ENCODE results near the gene CCT5.

DNA sequence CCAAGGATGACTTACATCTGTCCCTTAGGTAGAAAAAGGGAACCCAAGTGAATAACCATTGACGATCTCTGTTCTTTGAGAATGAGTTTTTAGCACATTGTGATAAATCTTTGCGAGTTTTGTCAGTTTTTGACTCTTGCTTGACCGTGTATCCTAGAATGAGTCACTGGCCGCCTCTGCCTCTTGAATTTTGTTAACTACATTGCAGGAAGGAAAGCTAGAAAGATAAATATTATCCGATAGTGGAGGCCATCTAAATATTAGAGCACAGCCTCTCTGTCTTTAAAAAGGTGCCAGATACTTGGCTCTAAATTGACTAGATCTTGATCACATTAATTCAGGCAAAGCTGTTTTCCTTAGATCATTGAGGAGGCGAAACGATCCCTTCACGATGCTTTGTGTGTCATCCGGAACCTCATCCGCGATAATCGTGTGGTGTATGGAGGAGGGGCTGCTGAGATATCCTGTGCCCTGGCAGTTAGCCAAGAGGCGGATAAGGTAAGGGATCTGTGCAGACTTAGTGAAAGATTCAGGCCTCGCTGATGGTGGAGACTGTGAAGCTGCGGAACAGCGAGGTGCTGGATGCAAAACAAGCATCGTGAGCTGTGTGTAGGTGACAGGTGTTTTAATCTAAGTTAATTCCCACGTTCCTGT, 12.2 kb downstream of the CCT5 start:
- TF ChIP-seq POLR2A (IDR thresholded peaks at IDR 0.05), result no peak
- TF ChIP-seq CTCF (IDR thresholded peaks at IDR 0.05), result no peak

Data from prostate gland (tissue), 2 donors.